ENCODE data around the gene MRPL40. TPM values are rescaled to one million over a fixed set of nuclear protein-coding genes. Genes with fewer than 3 reads are reported as not detected.

Gene MRPL40
- total RNA-seq, 1 experiment from 2014 or later, result 40.1 TPM

GRCh38 chr22:19431649-19432132 is 654 bp upstream of the MRPL40 start, which contains the start of gene HIRA (continued):
- TF ChIP-seq REST (IDR thresholded peaks at IDR 0.05; ENCODE audit: low read depth), result no peak
- no peak for TF ChIP-seq EZH2phosphoT487 (IDR thresholded peaks at IDR 0.05; ENCODE audit: borderline replicate concordance)
- no peak for TF ChIP-seq SIN3A (IDR thresholded peaks at IDR 0.05; ENCODE audit: low read depth)
- TF ChIP-seq FOSL1 (IDR thresholded peaks at IDR 0.05; ENCODE audit: low read depth), result no peak
- peak; percentile 32; the same call in 1 of the 2 replicates for TF ChIP-seq SP1 (IDR thresholded peaks at IDR 0.05; ENCODE audit: low read depth)

GRCh38 chr22:19434401-19434800 is 2.1 kb downstream of the MRPL40 start:
- no peak overlapping the region for H3K4me3 ChIP-seq (replicated peaks in 1 of 2; ENCODE audit: low read depth in 1 of 2, low read length in 2 of 2)
- POLR2A ChIA-PET, result interaction anchor here (1.5 to 1.6 kb wide), 2 partner anchors 9 to 11 kb away, joined by 4 to 5 read pairs; no protein-coding TSS in a partner anchor
- DNase-seq (ENCODE audit: low read depth, low spot score) (no peak), ATAC-seq (no peak)
- H3K9me2 ChIP-seq (ENCODE audit: insufficient read depth), result no peaks in the 10 kb centered on the region
- no peaks in the 10 kb centered on the region for H3K27me3 ChIP-seq (ENCODE audit: insufficient read depth, low read length)
- TF ChIP-seq EZH2phosphoT487 (IDR thresholded peaks at IDR 0.05; ENCODE audit: borderline replicate concordance) (no peak), ZNF274 (IDR thresholded peaks at IDR 0.05; ENCODE audit: low read depth, low read length) (no peak), SRF (IDR thresholded peaks at IDR 0.05; ENCODE audit: low read depth) (no peak), SP1 (IDR thresholded peaks at IDR 0.05; ENCODE audit: low read depth) (no peak), POLR2A (IDR thresholded peaks at IDR 0.05; ENCODE audit: borderline replicate concordance, extremely low read depth, insufficient read depth, insufficient read length) (no peak), RAD21 (IDR thresholded peaks at IDR 0.05; ENCODE audit: low read depth) (no peak), JUND (IDR thresholded peaks at IDR 0.05) (no peak), FOSL1 (IDR thresholded peaks at IDR 0.05; ENCODE audit: low read depth) (no peak), ELF1 (IDR thresholded peaks at IDR 0.05; ENCODE audit: borderline replicate concordance, low read depth) (no peak), CEBPB (IDR thresholded peaks at IDR 0.05; ENCODE audit: low read depth) (no peak), ZFX (IDR thresholded peaks at IDR 0.05) (no peak), TCF7L2 (IDR thresholded peaks at IDR 0.05; ENCODE audit: borderline replicate concordance, extremely low read depth, insufficient read depth, insufficient read length) (no peak), MAX (IDR thresholded peaks at IDR 0.05) (no peak), ZBTB33 (IDR thresholded peaks at IDR 0.05; ENCODE audit: extremely low read depth, insufficient replicate concordance, low read length) (no peak)
- intact Hi-C loops (cut with micrococcal nuclease), result no loop called here
- no peaks in the 10 kb centered on the region for H3K9me3 ChIP-seq (ENCODE audit: control insufficient read depth in 1 of 2, insufficient read depth in 1 of 2, low read depth in 1 of 2, low read length in 2 of 2)
- H4K20me1 ChIP-seq (ENCODE audit: insufficient read depth), result no peaks in the 10 kb centered on the region
- H2AFZ ChIP-seq (ENCODE audit: low read depth, low read length, poor library complexity, severe bottlenecking), result no peak overlapping the region
- no peak overlapping the region for H3K4me2 ChIP-seq (ENCODE audit: low read length)
- RAD21 ChIA-PET (ENCODE audit: low non-redundant PET in 1 of 2, low total read pairs in 2 of 2, uncharacterized antibody in 2 of 2, unreplicated experiment in 2 of 2), result no interaction called here
- peaks cover 41% of the 10 kb centered on the region for H3K79me2 ChIP-seq (ENCODE audit: insufficient read depth, low read length)
- CTCF ChIA-PET, result no interaction called here
- H3K4me1 ChIP-seq (ENCODE audit: control insufficient read depth in 1 of 2, insufficient read depth in 2 of 2, low read length in 2 of 2), result peaks cover 16 to 17% of the 10 kb centered on the region in 2 experiments
- no peak overlapping the region for H3K9ac ChIP-seq (ENCODE audit: low read length)
- peaks cover 6 to 12% of the 10 kb centered on the region in 2 experiments; a peak in 2 of 4 replicates for H3K36me3 ChIP-seq (ENCODE audit: control insufficient read depth in 1 of 2, insufficient read depth in 2 of 2, low read length in 2 of 2)
- BruUV-seq (replicated peaks), result no TSS peak
- H3K27ac ChIP-seq (ENCODE audit: low read depth, low read length), result no peak overlapping the region
